ENCODE measurements around the gene TSPAN33.
"Not testable (repeated sequence)": the region's sequence is repeated elsewhere in the genome, so short reads cannot be mapped to it uniquely, and the experiment has no call there.

The TSPAN33 gene

GRCh38 chr7:129169171-129169671 is 24.7 kb downstream of the TSPAN33 start:
- DNase-seq (peak in 1 of 3 experiments; percentile 17), ATAC-seq (replicated peaks) (peak; percentile 56)
- Mint-ChIP-seq H3K4me1 (ENCODE audit: low read depth in 2 of 2) (peaks cover 0 to 7% of the 10 kb centered on the region in 2 donors), H3K9me3 (no peaks in the 10 kb centered on the region), H3K27ac (no peak overlapping the region), H3K4me3 (peak overlapping the region; percentile 63 to 72), H3K36me3 (ENCODE audit: insufficient read depth) (no peaks in the 10 kb centered on the region), H3K27me3 (peaks cover 0 to 33% of the 10 kb centered on the region in 2 donors)

DNA sequence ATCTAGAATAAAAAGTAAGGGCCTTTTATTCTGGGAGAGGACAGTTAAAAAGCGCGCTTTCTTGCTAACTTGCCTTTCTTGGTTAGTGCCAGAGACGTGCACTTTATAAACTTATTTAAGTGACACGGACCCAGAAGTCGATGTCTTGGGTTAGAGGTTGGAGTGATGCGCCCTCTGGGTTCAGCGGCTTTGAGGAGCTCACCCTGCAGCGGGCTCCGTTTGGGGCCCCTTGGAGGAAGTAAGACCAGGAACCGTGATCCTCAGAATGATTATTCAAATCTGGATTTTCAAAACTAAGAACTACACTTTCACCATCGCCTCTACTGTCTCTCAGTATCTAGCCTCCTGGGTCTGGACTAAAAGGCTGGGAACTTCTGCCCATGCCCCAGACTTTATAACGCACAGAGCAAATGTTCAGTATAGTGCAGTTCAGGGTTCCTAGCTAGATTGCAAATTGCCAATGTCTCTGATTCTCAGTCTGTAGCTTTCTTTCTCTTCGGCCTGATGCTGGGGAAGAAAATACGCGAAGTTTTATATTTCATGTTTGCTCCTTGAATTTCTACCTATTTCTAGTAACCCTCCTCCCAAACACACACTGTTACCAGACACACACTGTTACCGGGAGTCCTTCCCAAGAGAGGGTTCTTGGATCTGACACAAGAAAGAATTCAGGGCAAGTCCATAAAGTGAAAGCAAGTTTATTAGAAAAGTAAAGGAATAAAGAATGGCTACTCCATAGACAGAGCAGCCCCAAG is 25.4 kb downstream of the TSPAN33 start:
- Mint-ChIP-seq H3K27ac (no peak overlapping the region), H3K4me1 (ENCODE audit: low read depth in 2 of 2) (peaks cover 0 to 7% of the 10 kb centered on the region in 2 donors), H3K27me3 (peaks cover 0 to 39% of the 10 kb centered on the region in 2 donors), H3K9me3 (no peaks in the 10 kb centered on the region), H3K36me3 (ENCODE audit: insufficient read depth) (no peaks in the 10 kb centered on the region), H3K4me3 (peak overlapping the region; percentile 63 to 72)
- no peak for ATAC-seq (replicated peaks)
- DNase-seq: no peak

GRCh38 chr7:129170441-129171021 is 26.0 kb downstream of the TSPAN33 start:
- no peak for ATAC-seq (replicated peaks)
- Mint-ChIP-seq H3K27me3 (peaks cover 0 to 39% of the 10 kb centered on the region in 2 donors), H3K4me1 (ENCODE audit: low read depth in 2 of 2) (peaks cover 0 to 7% of the 10 kb centered on the region in 2 donors), H3K9me3 (no peaks in the 10 kb centered on the region), H3K27ac (no peak overlapping the region), H3K4me3 (no peak overlapping the region), H3K36me3 (ENCODE audit: insufficient read depth) (no peaks in the 10 kb centered on the region)
- no peak for DNase-seq

GRCh38 chr7:129173861-129174260 is 29.4 kb downstream of the TSPAN33 start:
- not testable (repeated sequence) for H3K36me3 Mint-ChIP-seq (ENCODE audit: insufficient read depth); H3K27ac Mint-ChIP-seq; H3K4me1 Mint-ChIP-seq (ENCODE audit: low read depth in 2 of 2); DNase-seq; H3K4me3 Mint-ChIP-seq; ATAC-seq (replicated peaks); H3K9me3 Mint-ChIP-seq
- peaks cover 0 to 14% of the 10 kb centered on the region in 2 donors for H3K27me3 Mint-ChIP-seq

- H3K27me3 Mint-ChIP-seq: peaks cover 8 to 32% of the 10 kb centered on the region in 2 donors
- H3K36me3 Mint-ChIP-seq (ENCODE audit: insufficient read depth): no peaks in the 10 kb centered on the region
- ATAC-seq (replicated peaks) (no peak), DNase-seq (no peak)
- H3K27ac Mint-ChIP-seq: no peak overlapping the region
- no peaks in the 10 kb centered on the region for H3K9me3 Mint-ChIP-seq
- no peaks in the 10 kb centered on the region for H3K4me1 Mint-ChIP-seq (ENCODE audit: low read depth in 2 of 2)
- H3K4me3 Mint-ChIP-seq: no peak overlapping the region
Observed at GRCh38 chr7:129176916-129177710, 32.6 kb downstream of the TSPAN33 start.

- no peaks in the 10 kb centered on the region for H3K9me3 Mint-ChIP-seq
- peaks cover 39 to 68% of the 10 kb centered on the region in 2 donors for H3K27me3 Mint-ChIP-seq
- DNase-seq (no peak), ATAC-seq (replicated peaks) (no peak)
- no peaks in the 10 kb centered on the region for H3K4me1 Mint-ChIP-seq (ENCODE audit: low read depth in 2 of 2)
- H3K4me3 Mint-ChIP-seq: no peak overlapping the region
- H3K36me3 Mint-ChIP-seq (ENCODE audit: insufficient read depth): no peaks in the 10 kb centered on the region
- H3K27ac Mint-ChIP-seq: no peak overlapping the region
Observed at GRCh38 chr7:129184981-129185670, 40.6 kb downstream of the TSPAN33 start.

DNA sequence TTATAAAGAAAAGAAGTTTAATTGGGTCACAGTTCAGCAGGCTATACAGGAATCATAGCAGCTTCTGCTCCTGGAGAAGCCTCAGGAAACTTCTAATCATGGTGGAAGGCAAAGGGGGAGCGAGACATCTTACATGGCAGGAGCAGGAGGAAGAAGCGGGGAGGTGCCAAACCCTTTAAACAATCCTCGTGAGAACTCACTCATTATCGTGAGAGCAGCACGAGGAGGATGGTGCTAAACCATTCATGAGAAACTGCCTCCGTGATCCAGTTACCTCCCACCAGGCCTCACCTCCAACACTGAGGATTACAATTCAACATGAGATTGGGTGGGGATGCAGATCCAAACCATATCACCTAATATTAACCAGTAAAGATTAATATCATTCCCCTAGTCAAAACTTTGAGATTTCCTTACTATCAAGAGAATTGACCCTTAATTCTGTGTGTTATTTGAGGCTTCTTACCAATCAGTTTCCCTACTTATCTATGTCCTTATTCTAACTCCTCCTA is 42.3 kb downstream of the TSPAN33 start:
- no peaks in the 10 kb centered on the region for H3K36me3 Mint-ChIP-seq (ENCODE audit: insufficient read depth)
- H3K27me3 Mint-ChIP-seq: peaks cover 49 to 65% of the 10 kb centered on the region in 2 donors
- no peak overlapping the region for H3K27ac Mint-ChIP-seq
- ATAC-seq (replicated peaks): no peak
- H3K4me3 Mint-ChIP-seq: no peak overlapping the region
- no peaks in the 10 kb centered on the region for H3K9me3 Mint-ChIP-seq
- no peaks in the 10 kb centered on the region for H3K4me1 Mint-ChIP-seq (ENCODE audit: low read depth in 2 of 2)
- DNase-seq: no peak

- Mint-ChIP-seq H3K27ac (no peak overlapping the region), H3K27me3 (peaks cover 59 to 74% of the 10 kb centered on the region in 2 donors), H3K4me1 (ENCODE audit: low read depth in 2 of 2) (no peaks in the 10 kb centered on the region), H3K36me3 (ENCODE audit: insufficient read depth) (no peaks in the 10 kb centered on the region), H3K9me3 (no peaks in the 10 kb centered on the region), H3K4me3 (peak overlapping the region; percentile 28 to 75)
- DNase-seq (no peak), ATAC-seq (replicated peaks) (no peak)
Observed at GRCh38 chr7:129187681-129188371, 43.3 kb downstream of the TSPAN33 start.

DNA sequence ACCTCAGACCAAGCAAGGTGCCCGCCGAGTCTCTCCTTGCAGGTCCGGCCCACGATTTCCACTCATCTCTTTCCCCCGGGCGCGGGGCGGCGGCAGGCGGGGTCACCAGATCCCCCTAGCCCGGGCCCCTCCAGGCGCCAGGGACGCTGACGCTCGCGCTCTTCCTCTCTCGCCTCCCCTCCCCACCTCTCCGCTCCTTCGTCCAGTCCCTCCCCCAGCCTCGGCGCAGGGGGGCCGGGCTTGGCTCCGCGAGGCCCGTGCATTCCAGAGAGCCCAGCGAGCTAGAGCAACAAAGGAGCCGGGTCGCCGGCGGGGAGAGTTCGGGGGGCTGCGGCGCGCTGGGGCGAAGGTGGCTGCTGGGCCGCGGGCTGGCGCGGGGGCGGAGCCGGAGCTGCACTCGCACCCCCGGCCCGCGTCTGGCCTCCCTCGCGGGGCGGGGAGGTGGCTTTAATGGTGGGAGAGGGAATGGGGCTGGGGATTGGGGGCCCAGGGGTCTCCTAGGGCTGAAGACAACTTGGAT is 43.9 kb downstream of the TSPAN33 start, which contains the start of gene SMO:
SMO (plus strand) TSS at position 262 of the 520 bp plus-strand sequence. CDS start 519 bp downstream, outside the sequence.
- DNase-seq (no peak), ATAC-seq (replicated peaks) (peak; percentile 27)
- H3K9me3 Mint-ChIP-seq: no peaks in the 10 kb centered on the region
- peak within 1 kb of the TSS; percentile 59 to 75 for H3K4me3 Mint-ChIP-seq
- H3K36me3 Mint-ChIP-seq (ENCODE audit: insufficient read depth): no peaks in the 10 kb centered on the region
- no peak within 1 kb of the TSS for H3K27ac Mint-ChIP-seq
- no peaks in the 10 kb centered on the region for H3K4me1 Mint-ChIP-seq (ENCODE audit: low read depth in 2 of 2)
- H3K27me3 Mint-ChIP-seq: peaks cover 65 to 80% of the 10 kb centered on the region in 2 donors

GRCh38 chr7:129188892-129189660 is 44.6 kb downstream of the TSPAN33 start:
- ATAC-seq (replicated peaks) (peak; percentile 19), DNase-seq (no peak)
- Mint-ChIP-seq H3K27ac (no peak overlapping the region), H3K4me3 (peak overlapping the region; percentile 59 to 75), H3K27me3 (peaks cover 65 to 80% of the 10 kb centered on the region in 2 donors), H3K9me3 (no peaks in the 10 kb centered on the region), H3K4me1 (ENCODE audit: low read depth in 2 of 2) (no peaks in the 10 kb centered on the region), H3K36me3 (ENCODE audit: insufficient read depth) (no peaks in the 10 kb centered on the region)

DNA sequence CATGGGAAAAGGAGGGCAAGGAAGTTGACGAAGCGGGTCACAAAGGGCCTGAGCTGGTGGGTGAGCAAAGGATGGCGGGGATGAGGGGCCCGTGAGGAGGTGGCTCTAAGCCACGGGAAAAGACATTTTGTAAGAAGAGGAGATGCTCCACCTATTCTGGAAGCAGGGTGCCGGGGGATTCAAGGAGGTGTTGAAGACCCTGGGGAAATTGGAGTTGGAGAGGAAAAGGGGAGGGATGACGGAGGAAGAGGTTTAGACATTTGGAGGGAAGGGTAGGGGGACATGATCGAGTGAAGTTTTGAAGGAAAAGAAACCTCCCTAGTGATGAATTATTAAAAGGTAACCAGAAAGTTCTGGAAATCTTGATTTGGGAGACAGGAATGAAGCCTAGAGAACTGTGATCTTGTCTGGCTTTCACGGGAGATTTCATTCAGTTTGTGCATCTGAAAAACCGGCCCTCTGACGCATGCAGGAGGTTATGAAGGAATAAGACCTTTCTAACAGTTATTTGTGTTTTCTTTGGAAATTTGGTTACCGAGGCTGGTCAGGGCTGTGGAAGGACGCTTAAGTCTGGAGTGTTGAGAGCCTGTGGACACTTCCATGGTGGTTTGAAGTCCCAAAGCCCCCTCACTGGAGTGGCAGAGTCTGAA is 45.3 kb downstream of the TSPAN33 start:
- no peak overlapping the region for H3K27ac Mint-ChIP-seq
- no peaks in the 10 kb centered on the region for H3K4me1 Mint-ChIP-seq (ENCODE audit: low read depth in 2 of 2)
- H3K9me3 Mint-ChIP-seq: no peaks in the 10 kb centered on the region
- ATAC-seq (replicated peaks) (no peak), DNase-seq (no peak)
- peaks cover 65 to 75% of the 10 kb centered on the region in 2 donors for H3K27me3 Mint-ChIP-seq
- H3K36me3 Mint-ChIP-seq (ENCODE audit: insufficient read depth): no peaks in the 10 kb centered on the region
- H3K4me3 Mint-ChIP-seq: peak overlapping the region; percentile 49 to 59

Measured in effector memory CD8-positive, alpha-beta T cell (primary cell).